ENCODE measurements around the gene EFNA5. TPM values are rescaled to one million over a fixed set of nuclear protein-coding genes. Genes with fewer than 3 reads are reported as not detected.

EFNA5 gene
- total and polyA plus RNA-seq, 2 experiments from 2014 or later = 7.5 to 10.1 TPM

DNA sequence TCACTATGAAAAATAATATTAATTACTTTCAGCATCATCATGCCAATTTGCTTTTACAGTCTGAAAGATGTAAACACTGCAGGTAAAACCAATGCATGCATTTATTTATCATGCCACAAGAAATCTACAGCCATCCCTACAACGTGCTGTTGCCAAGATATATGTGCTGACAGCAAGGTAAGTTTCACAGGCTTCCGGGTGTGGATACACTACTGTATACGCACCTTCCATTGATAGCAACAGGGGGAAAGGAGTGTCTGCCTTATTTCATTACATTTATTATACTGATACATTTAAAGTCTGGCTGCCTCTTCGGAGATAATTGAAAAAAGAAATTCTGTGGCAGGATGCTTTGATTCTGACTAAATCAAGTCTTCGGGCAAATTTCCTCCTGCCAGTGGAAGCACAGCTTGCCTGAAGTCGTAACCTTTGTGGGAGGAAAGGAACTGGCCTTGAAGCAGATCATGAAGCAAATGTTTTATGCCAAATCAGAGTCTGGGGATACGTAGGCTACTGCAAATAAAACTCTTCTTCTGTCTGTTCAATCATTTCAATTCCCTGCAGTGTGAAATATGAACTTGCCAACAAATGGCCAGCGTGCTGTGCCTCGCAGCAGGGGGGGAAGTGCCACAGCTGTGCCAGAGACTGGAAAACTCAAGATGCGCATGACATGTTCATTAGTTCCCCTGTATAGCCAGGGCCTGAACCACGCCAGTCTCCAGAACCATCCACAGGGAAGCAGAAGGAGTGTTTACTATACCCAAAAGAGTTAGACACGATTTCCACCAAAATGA is 268.1 kb downstream of the EFNA5 start:
- Histone ChIP-seq H2AFZ (no peak overlapping the region), H3F3A (replicated peaks; ENCODE audit: low read depth) (no peaks in the 10 kb centered on the region), H3K4me1 (ENCODE audit: insufficient read depth) (peaks cover 60% of the 10 kb centered on the region), H3K79me2 (replicated peaks; ENCODE audit: insufficient read depth) (no peaks in the 10 kb centered on the region), H3K4me2 (peak overlapping the region; percentile 69), H4K20me1 (replicated peaks; ENCODE audit: insufficient read depth) (no peaks in the 10 kb centered on the region), H3K9me2 (ENCODE audit: insufficient read depth) (0 out of 2 replicates have a peak, but pooled peaks cover 3% of the 10 kb centered on the region), H3K27ac (ENCODE audit: low read depth) (no peak overlapping the region), H3K27me3 (ENCODE audit: insufficient read depth) (no peaks in the 10 kb centered on the region), H3K4me3 (0 out of 2 replicates have a peak overlapping the region, but pooled peaks have one; percentile 7), H3K36me3 (ENCODE audit: insufficient read depth) (no peaks in the 10 kb centered on the region)
- H3K36me3 Mint-ChIP-seq (ENCODE audit: low read depth) = no peaks in the 10 kb centered on the region
- peaks cover 11% of the 10 kb centered on the region for H3K27me3 Mint-ChIP-seq (ENCODE audit: insufficient read depth, low read depth, poor library complexity)
- peaks cover 64% of the 10 kb centered on the region for H3K4me1 Mint-ChIP-seq
- H3K27ac Mint-ChIP-seq = no peak overlapping the region; the same call in 1 of the 2 replicates
- ATAC-seq (peak; percentile 53), DNase-seq (ENCODE audit: low spot score) (peak; percentile 35)
- H3K4me3 Mint-ChIP-seq = peak overlapping the region; percentile 39; the same call in 2 of the 3 replicates
- TF ChIP-seq, protein P1, sequence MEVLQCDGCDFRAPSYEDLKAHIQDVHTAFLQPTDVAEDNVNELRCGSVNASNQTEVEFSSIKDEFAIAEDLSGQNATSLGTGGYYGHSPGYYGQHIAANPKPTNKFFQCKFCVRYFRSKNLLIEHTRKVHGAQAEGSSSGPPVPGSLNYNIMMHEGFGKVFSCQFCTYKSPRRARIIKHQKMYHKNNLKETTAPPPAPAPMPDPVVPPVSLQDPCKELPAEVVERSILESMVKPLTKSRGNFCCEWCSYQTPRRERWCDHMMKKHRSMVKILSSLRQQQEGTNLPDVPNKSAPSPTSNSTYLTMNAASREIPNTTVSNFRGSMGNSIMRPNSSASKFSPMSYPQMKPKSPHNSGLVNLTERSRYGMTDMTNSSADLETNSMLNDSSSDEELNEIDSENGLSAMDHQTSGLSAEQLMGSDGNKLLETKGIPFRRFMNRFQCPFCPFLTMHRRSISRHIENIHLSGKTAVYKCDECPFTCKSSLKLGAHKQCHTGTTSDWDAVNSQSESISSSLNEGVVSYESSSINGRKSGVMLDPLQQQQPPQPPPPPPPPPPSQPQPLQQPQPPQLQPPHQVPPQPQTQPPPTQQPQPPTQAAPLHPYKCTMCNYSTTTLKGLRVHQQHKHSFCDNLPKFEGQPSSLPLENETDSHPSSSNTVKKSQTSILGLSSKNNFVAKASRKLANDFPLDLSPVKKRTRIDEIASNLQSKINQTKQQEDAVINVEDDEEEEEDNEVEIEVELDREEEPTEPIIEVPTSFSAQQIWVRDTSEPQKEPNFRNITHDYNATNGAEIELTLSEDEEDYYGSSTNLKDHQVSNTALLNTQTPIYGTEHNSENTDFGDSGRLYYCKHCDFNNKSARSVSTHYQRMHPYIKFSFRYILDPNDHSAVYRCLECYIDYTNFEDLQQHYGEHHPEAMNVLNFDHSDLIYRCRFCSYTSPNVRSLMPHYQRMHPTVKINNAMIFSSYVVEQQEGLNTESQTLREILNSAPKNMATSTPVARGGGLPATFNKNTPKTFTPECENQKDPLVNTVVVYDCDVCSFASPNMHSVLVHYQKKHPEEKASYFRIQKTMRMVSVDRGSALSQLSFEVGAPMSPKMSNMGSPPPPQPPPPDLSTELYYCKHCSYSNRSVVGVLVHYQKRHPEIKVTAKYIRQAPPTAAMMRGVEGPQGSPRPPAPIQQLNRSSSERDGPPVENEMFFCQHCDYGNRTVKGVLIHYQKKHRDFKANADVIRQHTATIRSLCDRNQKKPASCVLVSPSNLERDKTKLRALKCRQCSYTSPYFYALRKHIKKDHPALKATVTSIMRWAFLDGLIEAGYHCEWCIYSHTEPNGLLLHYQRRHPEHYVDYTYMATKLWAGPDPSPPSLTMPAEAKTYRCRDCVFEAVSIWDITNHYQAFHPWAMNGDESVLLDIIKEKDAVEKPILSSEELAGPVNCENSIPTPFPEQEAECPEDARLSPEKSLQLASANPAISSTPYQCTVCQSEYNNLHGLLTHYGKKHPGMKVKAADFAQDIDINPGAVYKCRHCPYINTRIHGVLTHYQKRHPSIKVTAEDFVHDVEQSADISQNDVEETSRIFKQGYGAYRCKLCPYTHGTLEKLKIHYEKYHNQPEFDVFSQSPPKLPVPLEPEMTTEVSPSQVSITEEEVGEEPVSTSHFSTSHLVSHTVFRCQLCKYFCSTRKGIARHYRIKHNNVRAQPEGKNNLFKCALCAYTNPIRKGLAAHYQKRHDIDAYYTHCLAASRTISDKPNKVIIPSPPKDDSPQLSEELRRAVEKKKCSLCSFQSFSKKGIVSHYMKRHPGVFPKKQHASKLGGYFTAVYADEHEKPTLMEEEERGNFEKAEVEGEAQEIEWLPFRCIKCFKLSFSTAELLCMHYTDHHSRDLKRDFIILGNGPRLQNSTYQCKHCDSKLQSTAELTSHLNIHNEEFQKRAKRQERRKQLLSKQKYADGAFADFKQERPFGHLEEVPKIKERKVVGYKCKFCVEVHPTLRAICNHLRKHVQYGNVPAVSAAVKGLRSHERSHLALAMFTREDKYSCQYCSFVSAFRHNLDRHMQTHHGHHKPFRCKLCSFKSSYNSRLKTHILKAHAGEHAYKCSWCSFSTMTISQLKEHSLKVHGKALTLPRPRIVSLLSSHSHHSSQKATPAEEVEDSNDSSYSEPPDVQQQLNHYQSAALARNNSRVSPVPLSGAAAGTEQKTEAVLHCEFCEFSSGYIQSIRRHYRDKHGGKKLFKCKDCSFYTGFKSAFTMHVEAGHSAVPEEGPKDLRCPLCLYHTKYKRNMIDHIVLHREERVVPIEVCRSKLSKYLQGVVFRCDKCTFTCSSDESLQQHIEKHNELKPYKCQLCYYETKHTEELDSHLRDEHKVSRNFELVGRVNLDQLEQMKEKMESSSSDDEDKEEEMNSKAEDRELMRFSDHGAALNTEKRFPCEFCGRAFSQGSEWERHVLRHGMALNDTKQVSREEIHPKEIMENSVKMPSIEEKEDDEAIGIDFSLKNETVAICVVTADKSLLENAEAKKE (CRISPR knock-in tag; IDR thresholded peaks at IDR 0.05) = no peak
- TF ChIP-seq STAT1 (IDR thresholded peaks at IDR 0.05; ENCODE audit: unreplicated experiment) = no peak
- TF ChIP-seq, protein P2, sequence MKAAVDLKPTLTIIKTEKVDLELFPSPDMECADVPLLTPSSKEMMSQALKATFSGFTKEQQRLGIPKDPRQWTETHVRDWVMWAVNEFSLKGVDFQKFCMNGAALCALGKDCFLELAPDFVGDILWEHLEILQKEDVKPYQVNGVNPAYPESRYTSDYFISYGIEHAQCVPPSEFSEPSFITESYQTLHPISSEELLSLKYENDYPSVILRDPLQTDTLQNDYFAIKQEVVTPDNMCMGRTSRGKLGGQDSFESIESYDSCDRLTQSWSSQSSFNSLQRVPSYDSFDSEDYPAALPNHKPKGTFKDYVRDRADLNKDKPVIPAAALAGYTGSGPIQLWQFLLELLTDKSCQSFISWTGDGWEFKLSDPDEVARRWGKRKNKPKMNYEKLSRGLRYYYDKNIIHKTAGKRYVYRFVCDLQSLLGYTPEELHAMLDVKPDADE (IDR thresholded peaks at IDR 0.05) = no peak
- TF ChIP-seq EZH2 (IDR thresholded peaks at IDR 0.05; ENCODE audit: low read depth, unreplicated experiment) = no peak
- TF ChIP-seq JUNB (IDR thresholded peaks at IDR 0.05; ENCODE audit: unreplicated experiment) = no peak
- TF ChIP-seq EZH2phosphoT487 (IDR thresholded peaks at IDR 0.05; ENCODE audit: unreplicated experiment) = no peak
- TF ChIP-seq NANOG (IDR thresholded peaks at IDR 0.05; ENCODE audit: borderline replicate concordance) = no peak
- TF ChIP-seq ZNF114 (CRISPR knock-in tag; IDR thresholded peaks at IDR 0.05) = no peak
- TF ChIP-seq, protein P3, sequence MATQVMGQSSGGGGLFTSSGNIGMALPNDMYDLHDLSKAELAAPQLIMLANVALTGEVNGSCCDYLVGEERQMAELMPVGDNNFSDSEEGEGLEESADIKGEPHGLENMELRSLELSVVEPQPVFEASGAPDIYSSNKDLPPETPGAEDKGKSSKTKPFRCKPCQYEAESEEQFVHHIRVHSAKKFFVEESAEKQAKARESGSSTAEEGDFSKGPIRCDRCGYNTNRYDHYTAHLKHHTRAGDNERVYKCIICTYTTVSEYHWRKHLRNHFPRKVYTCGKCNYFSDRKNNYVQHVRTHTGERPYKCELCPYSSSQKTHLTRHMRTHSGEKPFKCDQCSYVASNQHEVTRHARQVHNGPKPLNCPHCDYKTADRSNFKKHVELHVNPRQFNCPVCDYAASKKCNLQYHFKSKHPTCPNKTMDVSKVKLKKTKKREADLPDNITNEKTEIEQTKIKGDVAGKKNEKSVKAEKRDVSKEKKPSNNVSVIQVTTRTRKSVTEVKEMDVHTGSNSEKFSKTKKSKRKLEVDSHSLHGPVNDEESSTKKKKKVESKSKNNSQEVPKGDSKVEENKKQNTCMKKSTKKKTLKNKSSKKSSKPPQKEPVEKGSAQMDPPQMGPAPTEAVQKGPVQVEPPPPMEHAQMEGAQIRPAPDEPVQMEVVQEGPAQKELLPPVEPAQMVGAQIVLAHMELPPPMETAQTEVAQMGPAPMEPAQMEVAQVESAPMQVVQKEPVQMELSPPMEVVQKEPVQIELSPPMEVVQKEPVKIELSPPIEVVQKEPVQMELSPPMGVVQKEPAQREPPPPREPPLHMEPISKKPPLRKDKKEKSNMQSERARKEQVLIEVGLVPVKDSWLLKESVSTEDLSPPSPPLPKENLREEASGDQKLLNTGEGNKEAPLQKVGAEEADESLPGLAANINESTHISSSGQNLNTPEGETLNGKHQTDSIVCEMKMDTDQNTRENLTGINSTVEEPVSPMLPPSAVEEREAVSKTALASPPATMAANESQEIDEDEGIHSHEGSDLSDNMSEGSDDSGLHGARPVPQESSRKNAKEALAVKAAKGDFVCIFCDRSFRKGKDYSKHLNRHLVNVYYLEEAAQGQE (IDR thresholded peaks at IDR 0.05; ENCODE audit: unreplicated experiment) = no peak
- no peak for TF ChIP-seq CREB1 (CRISPR knock-in tag; IDR thresholded peaks at IDR 0.05; ENCODE audit: low read depth)
- TF ChIP-seq, protein P4, sequence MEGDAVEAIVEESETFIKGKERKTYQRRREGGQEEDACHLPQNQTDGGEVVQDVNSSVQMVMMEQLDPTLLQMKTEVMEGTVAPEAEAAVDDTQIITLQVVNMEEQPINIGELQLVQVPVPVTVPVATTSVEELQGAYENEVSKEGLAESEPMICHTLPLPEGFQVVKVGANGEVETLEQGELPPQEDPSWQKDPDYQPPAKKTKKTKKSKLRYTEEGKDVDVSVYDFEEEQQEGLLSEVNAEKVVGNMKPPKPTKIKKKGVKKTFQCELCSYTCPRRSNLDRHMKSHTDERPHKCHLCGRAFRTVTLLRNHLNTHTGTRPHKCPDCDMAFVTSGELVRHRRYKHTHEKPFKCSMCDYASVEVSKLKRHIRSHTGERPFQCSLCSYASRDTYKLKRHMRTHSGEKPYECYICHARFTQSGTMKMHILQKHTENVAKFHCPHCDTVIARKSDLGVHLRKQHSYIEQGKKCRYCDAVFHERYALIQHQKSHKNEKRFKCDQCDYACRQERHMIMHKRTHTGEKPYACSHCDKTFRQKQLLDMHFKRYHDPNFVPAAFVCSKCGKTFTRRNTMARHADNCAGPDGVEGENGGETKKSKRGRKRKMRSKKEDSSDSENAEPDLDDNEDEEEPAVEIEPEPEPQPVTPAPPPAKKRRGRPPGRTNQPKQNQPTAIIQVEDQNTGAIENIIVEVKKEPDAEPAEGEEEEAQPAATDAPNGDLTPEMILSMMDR (conservative IDR thresholded peaks at IDR 0.05; ENCODE audit: low read depth in 2 of 2) = no peak
- no peak for TF ChIP-seq ZNF331 (CRISPR knock-in tag; IDR thresholded peaks at IDR 0.05; ENCODE audit: low read depth)
- TF ChIP-seq POLR2AphosphoS5 (IDR thresholded peaks at IDR 0.05; ENCODE audit: low read depth) = no peak
- H3K9me3 Mint-ChIP-seq = no peaks in the 10 kb centered on the region
